Dedifferentiated amniotic fluid mesenchymal stem cell (primary cell): ENCODE results near the gene CBX7.

Experiments
- DNase-seq: peaks from one replicate; pipeline ENCODE4 v3.0.0-alpha.2; 2016; ENCODE audit errors: extremely low spot score

CBX7 gene

DNA sequence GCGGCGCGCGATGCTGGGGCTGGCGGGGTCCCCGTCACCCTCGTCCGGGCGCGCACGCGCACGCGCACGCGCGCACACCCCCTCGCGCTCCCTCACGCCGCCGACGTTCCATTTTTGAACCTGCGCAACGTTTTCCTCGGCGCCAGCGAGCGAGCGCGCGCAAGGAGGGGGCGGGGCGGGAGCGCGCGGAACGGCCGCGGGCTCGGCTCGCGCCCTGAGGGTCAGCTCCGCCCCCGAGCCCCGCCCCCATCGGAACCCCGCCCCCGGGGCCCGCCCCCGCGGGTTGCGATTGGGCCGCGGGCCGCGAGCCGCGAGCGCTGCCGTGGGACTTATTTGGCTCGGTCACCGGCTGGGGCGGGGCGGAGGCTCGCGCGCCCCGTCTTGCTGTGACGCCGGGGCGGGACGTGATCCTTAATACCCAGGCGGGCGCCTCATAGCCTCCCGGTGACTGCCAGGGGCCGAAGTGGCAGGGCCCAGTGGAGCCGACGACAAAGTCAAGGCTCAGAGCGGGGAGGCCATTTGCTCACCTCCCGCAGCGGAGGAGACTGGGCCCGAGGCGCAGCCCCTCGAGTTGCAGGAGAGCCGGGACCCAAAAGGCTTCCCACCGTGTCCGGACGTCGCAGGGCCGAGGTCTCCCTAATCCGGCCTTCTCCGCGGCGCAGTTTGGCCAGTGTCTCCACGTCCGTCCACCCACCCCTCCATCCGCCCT, at the start of gene CBX7:
Gene CBX7, minus strand, starts transcription at position 170 of the 709 bp plus-strand sequence. CDS start 236 bp downstream, outside the sequence.
- DNase-seq = peak; percentile 62

- no peak for DNase-seq
Measured at GRCh38 chr22:39197578-39197977, 45.1 kb upstream of the CBX7 start.

- no peak for DNase-seq
Measured at GRCh38 chr22:39194098-39194497, 41.6 kb upstream of the CBX7 start.

- no peak for DNase-seq
Measured at GRCh38 chr22:39188809-39189208, 36.3 kb upstream of the CBX7 start.

GRCh38 chr22:39185601-39186012, 33.1 kb upstream of the CBX7 start:
- no peak for DNase-seq

- no peak for DNase-seq
Measured at GRCh38 chr22:39184586-39185577, 32.4 kb upstream of the CBX7 start.

DNA sequence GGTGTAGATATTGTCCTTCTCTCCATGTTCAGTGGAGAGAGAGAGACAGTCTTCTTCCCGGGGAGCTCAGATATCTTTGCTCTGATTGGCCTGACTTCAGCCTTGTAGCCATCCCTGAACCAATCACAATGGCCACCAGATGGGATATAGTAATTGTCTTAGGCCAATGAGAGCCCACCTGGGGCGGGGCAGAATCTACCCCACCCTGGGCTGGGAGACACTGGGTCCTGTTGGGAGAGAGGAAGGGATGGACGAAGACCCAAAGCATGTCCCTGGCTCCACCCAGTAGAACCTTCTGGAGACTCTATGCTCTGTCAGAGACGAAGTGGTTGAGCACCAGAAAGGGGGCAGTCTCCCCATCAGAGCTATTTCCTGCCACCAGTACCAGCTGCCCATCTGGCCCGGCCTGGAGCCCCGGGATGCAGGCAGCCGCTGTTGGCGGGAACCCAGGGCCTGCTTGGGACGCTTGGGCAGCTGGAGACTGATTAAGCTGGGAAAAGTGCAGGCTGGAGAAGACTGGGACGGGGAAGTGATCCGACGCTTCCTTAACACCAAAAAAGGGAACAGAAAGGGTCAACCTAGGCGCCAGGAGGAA, 31.6 kb upstream of the CBX7 start:
- no peak for DNase-seq

DNA sequence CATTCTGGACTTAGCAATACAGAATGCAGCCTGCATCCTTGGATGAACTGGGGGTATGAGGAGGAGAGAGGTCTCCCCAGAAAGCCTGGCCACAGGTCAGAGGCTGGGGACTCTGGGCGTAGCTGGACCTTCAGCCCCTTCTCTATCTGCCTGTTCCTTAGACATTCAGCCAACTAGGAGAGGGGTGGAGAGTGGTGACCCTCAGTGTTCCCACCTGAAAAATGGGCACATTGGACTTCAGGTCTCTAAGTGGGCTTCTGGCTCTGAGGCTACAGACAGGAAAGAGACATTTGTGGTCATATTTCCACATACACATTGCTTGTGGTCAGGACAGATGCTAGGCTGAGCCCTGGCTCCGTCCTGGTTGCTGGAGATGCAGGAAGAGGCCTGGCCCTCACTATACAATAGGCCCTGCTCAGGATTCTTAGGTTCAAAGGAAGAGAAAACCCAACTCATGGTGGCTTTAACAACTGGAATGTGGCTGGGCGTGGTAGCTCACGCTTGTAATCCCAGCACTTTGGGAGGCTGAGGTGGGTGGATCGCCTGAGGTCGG, 30.1 kb upstream of the CBX7 start:
- DNase-seq = no peak

DNA sequence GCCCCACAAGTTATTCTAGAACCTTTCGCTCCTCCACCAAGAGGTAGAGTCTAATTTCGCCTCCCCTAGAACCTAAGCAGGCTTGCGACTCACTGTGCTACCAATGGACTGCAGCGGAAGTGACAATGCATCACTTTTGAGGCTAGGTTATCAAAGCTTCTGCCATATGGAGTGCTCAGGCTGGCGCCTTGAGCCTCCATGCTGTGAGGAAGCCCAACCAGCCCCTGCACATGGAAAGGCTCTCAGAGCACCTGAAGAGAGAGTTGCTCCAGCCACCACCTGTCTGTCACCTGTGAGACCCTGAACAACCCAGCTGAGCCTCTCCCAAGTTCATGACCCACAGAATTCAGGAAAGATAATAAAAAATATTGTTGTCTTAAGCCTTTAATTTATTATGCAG, 29.3 kb upstream of the CBX7 start:
- no peak for DNase-seq

DNA sequence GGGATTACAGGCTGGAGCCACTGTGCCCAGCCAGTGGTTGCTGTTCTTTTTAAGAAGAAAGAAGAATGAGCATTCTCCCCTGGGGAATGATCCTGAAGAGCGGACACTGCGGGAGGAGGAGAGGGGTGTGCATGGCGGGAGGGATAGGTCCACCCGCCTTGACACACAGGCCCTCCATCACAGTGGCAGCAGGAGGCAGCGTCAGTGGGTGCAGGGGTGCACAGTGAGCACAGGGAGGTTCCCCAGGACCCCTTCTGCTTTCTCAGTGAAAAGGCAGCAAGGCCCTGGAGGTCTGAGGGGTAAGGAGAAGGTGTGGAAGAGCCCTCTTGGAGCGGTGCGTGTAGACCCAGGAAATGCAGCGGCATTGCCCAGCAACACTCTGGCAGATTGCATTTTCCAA, 28.9 kb upstream of the CBX7 start:
- DNase-seq = no peak

- no peak for DNase-seq
Measured at GRCh38 chr22:39179841-39180335, 27.4 kb upstream of the CBX7 start.

DNA sequence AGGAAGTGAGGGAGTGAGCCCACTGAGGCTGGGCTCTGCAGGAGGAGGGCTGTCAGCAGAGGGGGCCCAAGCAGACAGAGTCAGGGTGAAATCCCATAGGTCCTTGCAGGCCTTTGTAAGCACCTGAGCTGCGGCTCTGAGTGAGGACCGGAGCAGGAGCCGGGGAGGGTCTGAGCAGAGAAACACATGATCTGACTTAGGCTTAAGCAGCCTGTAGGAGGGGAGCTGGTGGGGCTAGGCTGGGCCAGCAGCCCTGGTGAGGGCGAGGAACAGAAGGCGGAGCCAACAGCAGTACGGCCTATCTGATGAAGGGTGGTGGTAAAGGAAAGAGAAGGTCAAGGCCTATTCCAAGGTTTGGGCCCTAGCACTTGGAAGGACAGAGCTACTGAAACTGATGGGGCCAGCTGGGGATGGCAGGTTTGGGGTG, 26.9 kb upstream of the CBX7 start:
- DNase-seq = no peak

- DNase-seq = no peak
Measured at GRCh38 chr22:39178206-39179111, 26.0 kb upstream of the CBX7 start.

GRCh38 chr22:39177791-39178190, 25.3 kb upstream of the CBX7 start:
- DNase-seq = no peak

- DNase-seq = no peak
Measured at GRCh38 chr22:39177456-39177775, 24.9 kb upstream of the CBX7 start.

- no peak for DNase-seq
Measured at GRCh38 chr22:39176714-39177455, 24.4 kb upstream of the CBX7 start.

GRCh38 chr22:39176143-39176713, 23.7 kb upstream of the CBX7 start:
- DNase-seq = peak; percentile 26

- no peak for DNase-seq
Measured at GRCh38 chr22:39175353-39176142, 23.1 kb upstream of the CBX7 start.
